WTC11 (cell line): ENCODE data around the gene GRPEL1. TPM values are rescaled to one million over a fixed set of nuclear protein-coding genes. Genes with fewer than 3 reads are reported as not detected.
A peak's percentile ranks its signal among the peaks of the same experiment; 100 is the strongest.

Source experiments
- ATAC-seq: fragments of 200-7000 bp; cut with Tn5 transposase; 2 replicates; pipeline ENCODE4 v1.10.0; 2021; ENCODE audit warnings: mild to moderate bottlenecking, moderate library complexity
- CTCF ChIA-PET: fragments of 300-600 bp; sonication (Branson Sonifier 250); formaldehyde crosslinking; loops from one replicate; lab custom pipeline; 2021; ENCODE audit warnings: antibody characterized with exemption; lab: Charles Lee
- POLR2A ChIA-PET: fragments of 350-600 bp; sonication (Branson Sonifier 250); formaldehyde crosslinking; loops from one replicate; lab custom pipeline; 2021; ENCODE audit warnings: antibody characterized with exemption; lab: Charles Lee
- DNase-seq: peaks from one replicate; pipeline ENCODE4 v3.0.0; 2021; ENCODE audit warnings: low spot score
- H3K27ac Mint-ChIP-seq: 2 replicates; pipeline ENCODE4 v1.8.0; 2021; ENCODE audit warnings: mixed read lengths
- H3K27me3 Mint-ChIP-seq: 2 replicates; pipeline ENCODE4 v1.8.0; 2021; ENCODE audit warnings: low read depth, mild to moderate bottlenecking, moderate library complexity, mixed read lengths
- H3K36me3 Mint-ChIP-seq: 2 replicates; pipeline ENCODE4 v1.8.0; 2021; ENCODE audit warnings: mixed read lengths
- H3K4me1 Mint-ChIP-seq: 2 replicates; pipeline ENCODE4 v1.8.0; 2022; ENCODE audit warnings: mixed read lengths
- H3K4me3 Mint-ChIP-seq: 2 replicates; pipeline ENCODE4 v1.8.0; 2021; ENCODE audit warnings: mild to moderate bottlenecking, moderate library complexity, mixed read lengths
- H3K9me3 Mint-ChIP-seq: 2 replicates; pipeline ENCODE4 v1.8.0; 2021; ENCODE audit warnings: mixed read lengths
- CBFB ChIP-seq: sonication (generic); formaldehyde crosslinking; IDR thresholded peaks from 2 replicates; pipeline ENCODE4 v1.8.1; 2022; ENCODE audit warnings: mild to moderate bottlenecking, low read depth, missing genetic modification reagents
- CREB1 ChIP-seq: sonication (generic); formaldehyde crosslinking; IDR thresholded peaks from 2 replicates; pipeline ENCODE4 v1.8.0; 2023; ENCODE audit warnings: mild to moderate bottlenecking, missing genetic modification reagents
- FOXP1 ChIP-seq: sonication (generic); formaldehyde crosslinking; IDR thresholded peaks from 2 replicates; pipeline ENCODE4 v1.8.0; 2022; ENCODE audit warnings: missing genetic modification reagents, mild to moderate bottlenecking, moderate library complexity, borderline replicate concordance
- GABPB1 ChIP-seq: sonication (generic); formaldehyde crosslinking; IDR thresholded peaks from 2 replicates; pipeline ENCODE4 v1.8.1; 2023; ENCODE audit warnings: mild to moderate bottlenecking, missing genetic modification reagents
- GTF2I ChIP-seq: fragments of 250-450 bp; sonication (Bioruptor Pico); conservative IDR thresholded peaks from 2 replicates; pipeline ENCODE4 v1.4.0; 2021; ENCODE audit warnings: mild to moderate bottlenecking
- MYBL2 ChIP-seq: sonication (generic); formaldehyde crosslinking; IDR thresholded peaks from 2 replicates; pipeline ENCODE4 v1.8.1; 2023; ENCODE audit warnings: mild to moderate bottlenecking, moderate library complexity, missing genetic modification reagents
- NFATC4 ChIP-seq: fragments of 250-450 bp; sonication (Bioruptor Pico); IDR thresholded peaks from 2 replicates; pipeline ENCODE4 v1.9.0; 2021; ENCODE audit warnings: mild to moderate bottlenecking
- NFYB ChIP-seq: sonication (generic); formaldehyde crosslinking; conservative IDR thresholded peaks from 2 replicates; pipeline ENCODE4 v1.8.0; 2022; ENCODE audit warnings: low read depth, missing genetic modification reagents
- NR2C2 ChIP-seq: sonication (generic); formaldehyde crosslinking; IDR thresholded peaks from 2 replicates; pipeline ENCODE4 v1.8.0; 2022; ENCODE audit warnings: mild to moderate bottlenecking, missing genetic modification reagents
- SMAD4 ChIP-seq: sonication (generic); formaldehyde crosslinking; IDR thresholded peaks from 2 replicates; pipeline ENCODE4 v1.8.0; 2022; ENCODE audit warnings: mild to moderate bottlenecking, missing genetic modification reagents
- TEAD4 ChIP-seq: sonication (generic); formaldehyde crosslinking; IDR thresholded peaks from 2 replicates; pipeline ENCODE4 v1.8.0; 2022; ENCODE audit warnings: mild to moderate bottlenecking, missing genetic modification reagents
- TP53 ChIP-seq: sonication (generic); formaldehyde crosslinking; IDR thresholded peaks from 2 replicates; pipeline ENCODE4 v1.8.1; 2023; ENCODE audit warnings: mild to moderate bottlenecking, missing genetic modification reagents
- total RNA-seq: library from RNA; stranded (reverse); gene quantifications from 3 replicates; pipeline ENCODE4 v1.2.3, GENCODE V29; 2021
- TF ChIP-seq, protein P1 (sequence below): sonication (generic); formaldehyde crosslinking; IDR thresholded peaks from 2 replicates; pipeline ENCODE4 v1.8.1; 2022; ENCODE audit warnings: mild to moderate bottlenecking, missing genetic modification reagents, moderate library complexity, borderline replicate concordance
- TF ChIP-seq, protein P2 (sequence below): sonication (generic); formaldehyde crosslinking; IDR thresholded peaks from 2 replicates; pipeline ENCODE4 v1.8.0; 2023; ENCODE audit warnings: missing genetic modification reagents
- TF ChIP-seq, protein P3 (sequence below): sonication (generic); formaldehyde crosslinking; IDR thresholded peaks from 2 replicates; pipeline ENCODE4 v1.8.1; 2022; ENCODE audit warnings: low read depth, mild to moderate bottlenecking, moderate library complexity, missing genetic modification reagents, borderline replicate concordance
- TF ChIP-seq, protein P4 (sequence below): fragments of 250-450 bp; sonication (Bioruptor Pico); IDR thresholded peaks from 2 replicates; pipeline ENCODE4 v2.1.2; 2022; ENCODE audit warnings: mild to moderate bottlenecking, moderate library complexity
- TF ChIP-seq, protein P5 (sequence below): sonication (generic); formaldehyde crosslinking; IDR thresholded peaks from 2 replicates; pipeline ENCODE4 v1.8.1; 2023; ENCODE audit warnings: mild to moderate bottlenecking, missing genetic modification reagents, borderline replicate concordance
- TF ChIP-seq, protein P6 (sequence below): sonication (generic); formaldehyde crosslinking; IDR thresholded peaks from 2 replicates; pipeline ENCODE4 v1.8.0; 2022; ENCODE audit warnings: mild to moderate bottlenecking, missing genetic modification reagents

The GRPEL1 gene
- total RNA-seq, 1 experiment from 2014 or later = 50.0 TPM

DNA sequence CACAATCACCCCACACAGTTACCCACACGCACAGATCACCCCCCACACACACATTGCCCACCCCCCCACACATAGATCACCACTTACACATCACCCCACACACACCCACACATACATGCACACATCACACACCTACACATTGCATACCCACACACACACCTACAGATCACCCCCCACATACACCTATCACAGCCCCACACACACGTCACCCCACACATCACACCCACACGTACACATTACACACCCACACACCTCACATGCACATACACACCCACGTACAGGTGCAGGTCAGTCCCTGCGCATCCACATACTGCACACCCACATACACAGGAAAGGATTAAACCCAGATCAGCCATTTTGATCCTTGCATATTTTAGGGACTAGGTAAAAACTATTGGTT, 40.0 kb downstream of the GRPEL1 start:
- no peaks in the 10 kb centered on the region for H3K27me3 Mint-ChIP-seq
- TF ChIP-seq GABPB1 (CRISPR knock-in tag) (no peak), SMAD4 (CRISPR knock-in tag) (no peak), NFATC4 (no peak), NFYB (no peak)
- TF ChIP-seq, protein P1, sequence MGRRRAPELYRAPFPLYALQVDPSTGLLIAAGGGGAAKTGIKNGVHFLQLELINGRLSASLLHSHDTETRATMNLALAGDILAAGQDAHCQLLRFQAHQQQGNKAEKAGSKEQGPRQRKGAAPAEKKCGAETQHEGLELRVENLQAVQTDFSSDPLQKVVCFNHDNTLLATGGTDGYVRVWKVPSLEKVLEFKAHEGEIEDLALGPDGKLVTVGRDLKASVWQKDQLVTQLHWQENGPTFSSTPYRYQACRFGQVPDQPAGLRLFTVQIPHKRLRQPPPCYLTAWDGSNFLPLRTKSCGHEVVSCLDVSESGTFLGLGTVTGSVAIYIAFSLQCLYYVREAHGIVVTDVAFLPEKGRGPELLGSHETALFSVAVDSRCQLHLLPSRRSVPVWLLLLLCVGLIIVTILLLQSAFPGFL (CRISPR knock-in tag) = no peak
- TF ChIP-seq, protein P2, sequence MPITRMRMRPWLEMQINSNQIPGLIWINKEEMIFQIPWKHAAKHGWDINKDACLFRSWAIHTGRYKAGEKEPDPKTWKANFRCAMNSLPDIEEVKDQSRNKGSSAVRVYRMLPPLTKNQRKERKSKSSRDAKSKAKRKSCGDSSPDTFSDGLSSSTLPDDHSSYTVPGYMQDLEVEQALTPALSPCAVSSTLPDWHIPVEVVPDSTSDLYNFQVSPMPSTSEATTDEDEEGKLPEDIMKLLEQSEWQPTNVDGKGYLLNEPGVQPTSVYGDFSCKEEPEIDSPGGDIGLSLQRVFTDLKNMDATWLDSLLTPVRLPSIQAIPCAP (CRISPR knock-in tag) = no peak
- TF ChIP-seq, protein P3, sequence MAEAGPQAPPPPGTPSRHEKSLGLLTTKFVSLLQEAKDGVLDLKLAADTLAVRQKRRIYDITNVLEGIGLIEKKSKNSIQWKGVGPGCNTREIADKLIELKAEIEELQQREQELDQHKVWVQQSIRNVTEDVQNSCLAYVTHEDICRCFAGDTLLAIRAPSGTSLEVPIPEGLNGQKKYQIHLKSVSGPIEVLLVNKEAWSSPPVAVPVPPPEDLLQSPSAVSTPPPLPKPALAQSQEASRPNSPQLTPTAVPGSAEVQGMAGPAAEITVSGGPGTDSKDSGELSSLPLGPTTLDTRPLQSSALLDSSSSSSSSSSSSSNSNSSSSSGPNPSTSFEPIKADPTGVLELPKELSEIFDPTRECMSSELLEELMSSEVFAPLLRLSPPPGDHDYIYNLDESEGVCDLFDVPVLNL (CRISPR knock-in tag) = no peak
- TF ChIP-seq, all 79 proteins: peak for 0
- H3K4me3 Mint-ChIP-seq = no peak overlapping the region
- DNase-seq = no peak
- no peak overlapping the region for H3K27ac Mint-ChIP-seq
- H3K36me3 Mint-ChIP-seq = peaks cover 49% of the 10 kb centered on the region
- ATAC-seq = no peak
- ChIA-PET CTCF (no interaction called here), POLR2A (no interaction called here)
- H3K9me3 Mint-ChIP-seq = no peaks in the 10 kb centered on the region
- H3K4me1 Mint-ChIP-seq = peaks cover 14% of the 10 kb centered on the region

DNA sequence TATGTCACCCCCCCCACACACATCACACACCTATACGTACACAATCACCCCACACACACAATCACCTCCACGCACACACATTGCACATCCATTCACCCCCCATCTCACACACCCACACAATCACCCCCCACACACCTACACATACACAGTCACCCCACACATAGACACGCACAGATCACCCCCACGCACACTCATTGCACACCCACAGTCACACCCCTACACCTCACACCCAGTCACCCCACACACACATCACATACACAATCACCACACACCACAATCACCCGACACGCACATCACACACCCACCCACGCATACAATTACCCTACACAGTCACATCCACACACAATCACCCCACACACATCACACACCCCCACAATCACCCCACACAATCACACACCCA, 40.6 kb downstream of the GRPEL1 start:
- TF ChIP-seq, protein P1 (CRISPR knock-in tag) = no peak
- ChIA-PET CTCF (no interaction called here), POLR2A (no interaction called here)
- H3K36me3 Mint-ChIP-seq = peaks cover 48% of the 10 kb centered on the region
- DNase-seq (no peak), ATAC-seq (no peak)
- no peaks in the 10 kb centered on the region for H3K27me3 Mint-ChIP-seq
- H3K27ac Mint-ChIP-seq = no peak overlapping the region
- no peak overlapping the region for H3K4me3 Mint-ChIP-seq
- peaks cover 14% of the 10 kb centered on the region for H3K4me1 Mint-ChIP-seq
- no peaks in the 10 kb centered on the region for H3K9me3 Mint-ChIP-seq

DNA sequence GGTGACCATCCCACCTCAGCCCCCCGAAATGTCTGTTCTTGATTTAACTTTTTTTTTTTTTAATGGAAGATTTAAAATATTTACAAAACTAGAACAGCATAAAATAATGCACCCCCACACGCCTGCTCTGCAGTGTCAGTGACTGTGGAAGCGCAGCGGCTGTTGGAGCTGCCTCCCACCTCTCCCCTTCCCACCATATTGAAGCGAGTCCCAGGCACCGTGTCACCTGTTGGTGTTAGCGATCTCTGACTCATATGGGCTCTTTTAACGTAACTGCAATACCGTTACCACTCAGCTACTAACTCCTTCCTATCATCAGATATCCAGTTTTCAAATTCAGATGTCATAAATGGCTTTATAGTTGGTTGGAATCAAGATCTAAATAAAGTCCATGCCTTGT, 41.8 kb downstream of the GRPEL1 start:
- ChIA-PET CTCF (no interaction called here), POLR2A (no interaction called here)
- H3K27ac Mint-ChIP-seq = peak overlapping the region; percentile 72; the same call in 1 of the 2 replicates
- H3K9me3 Mint-ChIP-seq = no peaks in the 10 kb centered on the region
- H3K4me3 Mint-ChIP-seq = no peak overlapping the region
- TF ChIP-seq TP53 (CRISPR knock-in tag) (no peak), TEAD4 (no peak), FOXP1 (CRISPR knock-in tag) (no peak), CREB1 (CRISPR knock-in tag) (no peak)
- TF ChIP-seq, protein P4, sequence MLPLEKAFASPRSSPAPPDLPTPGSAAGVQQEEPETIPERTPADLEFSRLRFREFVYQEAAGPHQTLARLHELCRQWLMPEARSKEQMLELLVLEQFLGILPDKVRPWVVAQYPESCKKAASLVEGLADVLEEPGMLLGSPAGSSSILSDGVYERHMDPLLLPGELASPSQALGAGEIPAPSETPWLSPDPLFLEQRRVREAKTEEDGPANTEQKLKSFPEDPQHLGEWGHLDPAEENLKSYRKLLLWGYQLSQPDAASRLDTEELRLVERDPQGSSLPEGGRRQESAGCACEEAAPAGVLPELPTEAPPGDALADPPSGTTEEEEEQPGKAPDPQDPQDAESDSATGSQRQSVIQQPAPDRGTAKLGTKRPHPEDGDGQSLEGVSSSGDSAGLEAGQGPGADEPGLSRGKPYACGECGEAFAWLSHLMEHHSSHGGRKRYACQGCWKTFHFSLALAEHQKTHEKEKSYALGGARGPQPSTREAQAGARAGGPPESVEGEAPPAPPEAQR (CRISPR knock-in tag) = no peak
- peaks cover 14% of the 10 kb centered on the region for H3K4me1 Mint-ChIP-seq
- ATAC-seq (no peak), DNase-seq (no peak)
- peaks cover 42% of the 10 kb centered on the region for H3K36me3 Mint-ChIP-seq
- H3K27me3 Mint-ChIP-seq = no peaks in the 10 kb centered on the region

DNA sequence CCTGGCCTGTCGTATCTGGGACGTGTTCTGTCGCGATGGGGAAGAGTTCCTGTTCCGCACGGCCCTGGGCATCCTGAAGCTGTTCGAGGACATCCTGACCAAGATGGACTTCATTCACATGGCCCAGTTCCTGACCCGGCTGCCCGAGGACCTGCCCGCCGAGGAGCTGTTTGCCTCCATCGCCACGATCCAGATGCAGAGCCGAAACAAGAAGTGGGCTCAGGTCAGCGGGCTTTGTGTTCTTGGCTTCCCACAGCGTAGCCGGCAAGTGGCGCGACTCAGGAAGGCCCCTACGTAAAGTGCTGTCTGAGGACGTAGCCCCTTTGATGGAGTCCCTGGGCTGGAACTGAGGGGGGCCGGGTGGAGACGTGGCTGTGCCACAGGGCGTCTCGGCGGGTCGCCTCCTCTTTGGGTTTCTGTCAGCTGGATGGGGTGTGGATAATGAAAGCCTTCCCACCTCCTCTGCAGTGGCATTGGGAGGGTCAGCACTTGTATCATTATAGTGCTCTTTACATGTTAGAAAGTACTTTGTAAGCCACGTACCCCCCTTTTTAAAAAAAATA, 42.7 kb downstream of the GRPEL1 start:
- ChIA-PET POLR2A (no interaction called here), CTCF (interaction anchor here (0.6 kb wide), 1 partner anchor 18 kb away, joined by 3 read pairs; a partner anchor contains a TSS)
- Mint-ChIP-seq H3K27me3 (no peaks in the 10 kb centered on the region), H3K36me3 (peaks cover 40% of the 10 kb centered on the region), H3K4me1 (peaks cover 22% of the 10 kb centered on the region), H3K27ac (peak overlapping the region; percentile 60), H3K9me3 (no peaks in the 10 kb centered on the region), H3K4me3 (no peak overlapping the region)
- ATAC-seq (no peak), DNase-seq (no peak)
- TF ChIP-seq, protein P5, sequence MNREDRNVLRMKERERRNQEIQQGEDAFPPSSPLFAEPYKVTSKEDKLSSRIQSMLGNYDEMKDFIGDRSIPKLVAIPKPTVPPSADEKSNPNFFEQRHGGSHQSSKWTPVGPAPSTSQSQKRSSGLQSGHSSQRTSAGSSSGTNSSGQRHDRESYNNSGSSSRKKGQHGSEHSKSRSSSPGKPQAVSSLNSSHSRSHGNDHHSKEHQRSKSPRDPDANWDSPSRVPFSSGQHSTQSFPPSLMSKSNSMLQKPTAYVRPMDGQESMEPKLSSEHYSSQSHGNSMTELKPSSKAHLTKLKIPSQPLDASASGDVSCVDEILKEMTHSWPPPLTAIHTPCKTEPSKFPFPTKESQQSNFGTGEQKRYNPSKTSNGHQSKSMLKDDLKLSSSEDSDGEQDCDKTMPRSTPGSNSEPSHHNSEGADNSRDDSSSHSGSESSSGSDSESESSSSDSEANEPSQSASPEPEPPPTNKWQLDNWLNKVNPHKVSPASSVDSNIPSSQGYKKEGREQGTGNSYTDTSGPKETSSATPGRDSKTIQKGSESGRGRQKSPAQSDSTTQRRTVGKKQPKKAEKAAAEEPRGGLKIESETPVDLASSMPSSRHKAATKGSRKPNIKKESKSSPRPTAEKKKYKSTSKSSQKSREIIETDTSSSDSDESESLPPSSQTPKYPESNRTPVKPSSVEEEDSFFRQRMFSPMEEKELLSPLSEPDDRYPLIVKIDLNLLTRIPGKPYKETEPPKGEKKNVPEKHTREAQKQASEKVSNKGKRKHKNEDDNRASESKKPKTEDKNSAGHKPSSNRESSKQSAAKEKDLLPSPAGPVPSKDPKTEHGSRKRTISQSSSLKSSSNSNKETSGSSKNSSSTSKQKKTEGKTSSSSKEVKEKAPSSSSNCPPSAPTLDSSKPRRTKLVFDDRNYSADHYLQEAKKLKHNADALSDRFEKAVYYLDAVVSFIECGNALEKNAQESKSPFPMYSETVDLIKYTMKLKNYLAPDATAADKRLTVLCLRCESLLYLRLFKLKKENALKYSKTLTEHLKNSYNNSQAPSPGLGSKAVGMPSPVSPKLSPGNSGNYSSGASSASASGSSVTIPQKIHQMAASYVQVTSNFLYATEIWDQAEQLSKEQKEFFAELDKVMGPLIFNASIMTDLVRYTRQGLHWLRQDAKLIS (CRISPR knock-in tag) = no peak
- TF ChIP-seq, protein P6, sequence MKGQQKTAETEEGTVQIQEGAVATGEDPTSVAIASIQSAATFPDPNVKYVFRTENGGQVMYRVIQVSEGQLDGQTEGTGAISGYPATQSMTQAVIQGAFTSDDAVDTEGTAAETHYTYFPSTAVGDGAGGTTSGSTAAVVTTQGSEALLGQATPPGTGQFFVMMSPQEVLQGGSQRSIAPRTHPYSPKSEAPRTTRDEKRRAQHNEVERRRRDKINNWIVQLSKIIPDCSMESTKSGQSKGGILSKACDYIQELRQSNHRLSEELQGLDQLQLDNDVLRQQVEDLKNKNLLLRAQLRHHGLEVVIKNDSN = no peak
- TF ChIP-seq GTF2I = no peak
- no peak for TF ChIP-seq MYBL2 (CRISPR knock-in tag)
- no peak for TF ChIP-seq NR2C2 (CRISPR knock-in tag)
- no peak for TF ChIP-seq CBFB (CRISPR knock-in tag)
